GM19452 (cell line): ENCODE results near the gene DLG5.

Experiments
- ATAC-seq: cut with Tn5 transposase; IDR thresholded peaks from one replicate; pipeline ENCODE4 v1.9.1; 2021; ENCODE audit not compliant: unreplicated experiment

DLG5 gene

DNA sequence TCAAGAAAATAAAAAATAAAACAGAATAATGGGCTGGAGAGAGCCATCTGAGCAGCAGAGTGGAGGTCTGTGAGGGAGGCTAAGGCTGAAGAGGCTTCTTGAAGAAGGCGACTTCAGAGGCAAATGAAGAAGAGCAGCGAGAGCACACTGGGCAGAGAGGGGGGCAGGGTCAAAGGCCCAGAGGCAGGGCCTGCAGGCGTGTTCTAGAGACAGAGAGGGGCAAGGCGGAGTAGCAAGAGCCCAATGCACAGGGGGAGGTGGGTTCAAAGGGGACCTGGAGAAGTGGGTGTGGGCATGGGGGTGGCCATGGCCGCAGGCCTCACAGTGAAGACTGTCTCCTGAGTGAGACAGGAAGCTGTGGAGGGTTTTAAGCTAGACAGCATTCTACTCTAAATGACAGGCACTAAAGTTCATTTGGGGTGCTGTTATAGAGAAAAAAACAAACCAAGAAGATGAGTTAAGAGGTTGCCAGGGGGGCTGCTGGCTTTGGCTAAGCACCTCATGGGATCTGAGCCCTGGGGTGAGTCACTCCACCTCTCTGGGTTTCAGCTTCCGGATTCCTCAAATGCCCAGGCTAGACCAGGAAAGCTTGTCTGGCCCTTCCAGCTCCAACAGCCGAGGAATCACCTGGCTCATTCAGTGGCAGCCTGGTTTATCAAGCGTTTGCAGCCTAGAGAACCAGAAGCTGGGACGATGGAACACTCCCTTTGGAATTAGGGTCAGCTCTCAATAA lies 81.7 kb downstream of the DLG5 start:
- ATAC-seq = no peak

DNA sequence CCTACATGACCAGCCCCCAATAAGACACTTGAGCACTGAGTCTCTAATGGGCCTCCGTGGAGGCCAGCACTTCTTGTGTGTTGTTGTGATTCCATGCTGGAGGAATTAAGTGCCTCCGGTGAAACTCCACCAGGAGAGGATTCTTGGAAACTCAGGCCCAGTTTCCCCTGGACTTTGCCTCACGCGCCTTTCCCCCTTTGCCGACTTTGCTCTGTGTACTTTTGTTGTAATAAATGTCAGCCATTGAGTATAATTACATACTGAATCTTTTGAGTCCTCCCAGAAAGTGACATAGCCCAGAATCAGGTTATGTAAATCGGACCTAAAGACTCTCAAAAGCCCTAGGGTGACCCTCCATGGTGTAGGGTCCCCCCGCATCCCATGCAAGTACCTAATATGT lies 82.4 kb downstream of the DLG5 start:
- no peak for ATAC-seq

DNA sequence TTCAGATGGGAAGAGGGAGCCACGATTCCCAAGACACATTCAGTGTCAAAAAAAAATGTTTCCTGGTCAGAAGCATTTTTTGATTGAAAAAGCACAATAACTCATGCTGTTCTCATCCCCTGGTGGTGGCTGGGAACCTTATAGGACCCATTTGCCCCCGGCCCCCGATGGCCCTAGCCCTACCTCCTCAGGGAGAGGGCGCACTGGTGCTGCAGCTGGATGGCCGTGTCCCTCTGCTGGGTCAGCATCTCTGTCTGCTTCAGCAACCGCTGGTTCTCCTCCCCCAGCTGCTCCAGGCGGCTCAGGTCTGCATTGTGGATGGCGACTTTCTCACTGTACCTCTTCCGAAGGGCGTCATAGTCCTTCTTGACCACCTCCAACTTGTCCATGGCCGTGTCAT lies 83.3 kb downstream of the DLG5 start:
- ATAC-seq = no peak

DNA sequence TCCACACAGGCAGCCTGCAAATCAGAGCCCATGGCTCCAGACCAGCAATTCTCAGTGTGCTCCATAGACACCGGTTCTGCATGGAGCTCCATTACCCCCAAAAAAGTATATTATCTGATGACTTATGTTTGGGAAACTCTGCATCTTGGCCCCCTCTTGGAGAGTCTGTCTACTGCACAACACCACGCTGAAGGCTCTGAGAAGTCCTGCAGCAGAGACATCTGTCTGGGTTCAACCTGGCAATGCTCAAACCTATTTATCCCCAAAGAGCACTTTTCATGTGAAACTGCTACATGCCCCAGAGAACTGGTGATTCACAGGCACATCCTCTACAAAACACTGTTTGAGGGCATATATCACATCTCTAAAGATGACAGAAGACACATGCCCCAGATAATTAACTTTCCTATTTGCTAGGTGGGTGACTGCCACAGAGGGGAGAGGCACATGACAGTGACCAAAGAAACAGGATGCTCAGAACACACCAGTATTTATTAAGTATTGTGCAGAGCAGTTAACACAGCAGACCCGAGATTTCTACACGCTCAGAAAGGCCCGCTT lies 83.8 kb downstream of the DLG5 start:
- ATAC-seq = no peak

DNA sequence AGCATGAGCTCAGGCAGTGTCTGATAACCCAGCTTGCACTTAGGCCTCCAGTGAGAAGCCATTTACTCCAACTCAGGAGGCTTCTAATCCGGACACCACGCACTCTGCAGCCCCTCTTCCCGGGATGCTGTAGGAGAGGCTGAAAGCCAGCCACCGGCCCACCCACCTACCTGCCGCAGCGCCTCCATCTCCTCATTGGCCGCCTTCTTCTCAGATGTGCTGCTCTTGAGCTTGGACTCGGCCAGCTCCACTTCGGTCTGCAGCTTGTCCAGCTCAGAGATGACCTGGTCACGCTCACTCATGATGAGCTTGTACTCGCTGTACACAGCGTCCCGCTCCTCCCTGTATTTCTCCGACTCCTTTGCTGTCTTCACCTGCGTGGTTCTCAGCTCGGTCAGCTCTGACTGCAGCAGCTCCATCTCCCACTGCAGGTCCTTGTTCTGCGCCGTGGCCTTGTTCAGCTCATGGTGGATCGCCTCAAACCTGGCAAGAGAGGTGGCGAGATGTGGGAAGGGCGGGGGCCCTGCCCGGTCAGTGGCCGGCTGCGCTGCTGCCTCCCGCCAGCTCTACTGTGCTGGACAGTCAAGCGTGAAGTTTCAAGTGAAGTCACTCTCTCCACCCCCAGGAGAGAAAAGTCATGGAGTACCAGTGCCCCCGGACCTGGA lies 84.7 kb downstream of the DLG5 start:
- no peak for ATAC-seq

DNA sequence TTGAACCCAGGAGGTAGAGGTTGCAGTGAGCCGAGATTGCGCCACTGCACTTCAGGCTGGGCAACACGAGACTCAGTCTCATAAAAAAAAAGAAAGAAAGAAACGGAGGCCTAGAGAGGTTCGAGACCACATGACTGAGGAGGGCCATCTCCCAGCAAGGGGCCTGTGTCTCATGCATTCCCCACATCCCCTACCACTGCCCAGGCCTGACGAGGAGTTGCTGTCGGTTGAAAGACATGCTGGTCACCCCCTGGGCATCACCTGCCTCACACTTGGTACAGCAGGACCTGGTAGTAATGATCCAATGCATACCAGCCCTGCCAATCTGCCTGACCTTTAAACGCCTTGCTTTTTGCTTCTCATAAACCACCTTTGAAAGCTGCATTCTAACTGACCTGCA lies 85.9 kb downstream of the DLG5 start:
- no peak for ATAC-seq

DNA sequence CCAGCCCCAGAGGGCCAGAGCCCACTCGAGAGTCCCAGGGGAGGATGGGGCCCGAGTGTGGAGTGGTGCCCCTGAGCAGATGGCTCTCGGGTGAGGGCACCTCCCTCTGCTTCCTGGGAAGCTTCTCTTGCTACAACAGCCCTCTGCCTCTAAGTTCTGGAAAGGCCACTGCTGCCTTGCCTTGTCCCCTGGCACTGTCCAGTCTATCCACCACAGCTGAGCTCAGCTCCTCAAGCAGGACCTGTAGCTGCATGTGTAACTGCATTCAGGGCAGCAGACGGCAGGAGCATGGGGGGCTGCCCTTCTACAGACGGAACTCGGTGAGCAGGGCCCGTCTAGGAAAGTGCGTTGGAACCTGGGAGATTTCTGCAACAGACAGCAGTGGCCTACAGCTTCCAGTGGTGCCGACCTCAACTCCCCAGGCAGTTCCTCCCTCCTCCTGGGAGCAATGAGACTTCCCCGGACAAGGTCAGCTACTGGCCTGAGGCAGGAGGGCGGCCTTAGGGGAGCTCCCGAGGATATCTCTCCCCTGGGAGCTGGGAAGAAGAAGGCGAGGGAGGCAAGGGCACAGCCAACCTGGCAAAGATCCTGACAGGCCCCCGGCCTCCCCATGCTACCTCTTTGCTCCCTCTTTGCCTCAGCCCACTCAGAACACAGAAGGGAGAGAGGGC lies 88.5 kb downstream of the DLG5 start:
- no peak for ATAC-seq

DNA sequence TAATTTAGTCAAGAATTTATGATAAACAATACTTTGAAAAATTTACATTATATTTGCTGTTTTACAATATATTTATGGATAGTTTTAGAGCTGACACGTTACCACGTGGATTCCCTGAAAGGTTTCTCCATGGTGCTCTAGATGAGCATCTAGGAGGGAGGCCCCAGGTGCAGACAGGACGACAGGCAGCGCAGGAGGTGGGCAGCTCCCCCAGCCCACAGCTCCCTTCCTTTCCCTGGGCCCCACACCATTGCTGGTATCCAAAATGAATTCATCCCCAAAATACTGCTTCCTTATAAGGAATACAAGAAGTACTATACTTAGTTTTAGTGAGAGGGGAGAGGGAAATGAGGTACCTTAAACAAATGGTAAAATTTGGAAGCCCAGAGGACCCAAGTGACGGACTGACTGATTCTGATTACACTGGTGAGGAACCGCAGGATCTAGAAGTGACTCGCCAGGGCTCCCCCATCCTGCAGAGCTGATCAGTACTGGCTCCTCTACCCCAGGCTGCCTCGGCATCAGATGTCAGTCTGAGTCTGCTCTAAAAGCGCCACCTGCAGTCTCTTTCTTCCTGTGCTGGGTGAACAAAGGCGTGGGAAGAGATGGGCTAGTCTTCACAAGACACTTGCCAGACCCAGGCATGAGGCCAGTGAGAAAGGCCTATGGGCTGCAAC lies 89.2 kb downstream of the DLG5 start:
- peak; percentile 88 for ATAC-seq

DNA sequence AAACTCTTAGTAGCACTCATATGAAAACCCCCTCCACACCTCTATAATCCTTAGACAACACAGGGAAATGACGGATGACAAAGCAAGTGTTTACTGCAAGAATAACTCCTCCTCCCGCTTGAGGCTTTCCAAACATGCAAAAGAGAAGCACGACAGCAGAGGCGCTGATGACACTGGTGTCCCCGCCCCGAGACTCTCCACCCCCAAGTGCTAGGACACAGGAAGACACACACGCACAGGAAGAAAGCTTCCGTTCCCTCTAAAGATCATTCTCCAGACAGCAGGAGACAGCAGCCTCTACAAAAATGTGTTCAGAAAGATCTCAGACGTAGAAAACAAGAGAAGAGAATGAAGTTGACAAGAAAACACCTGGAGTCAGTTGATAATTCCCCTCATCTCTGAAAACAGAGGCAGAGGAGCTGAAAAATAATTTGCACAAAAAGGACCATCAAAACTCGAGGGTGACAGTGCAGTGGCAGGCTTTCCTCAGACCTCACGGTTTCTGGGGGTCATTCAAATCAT lies 90.2 kb downstream of the DLG5 start:
- peak; percentile 60 for ATAC-seq

DNA sequence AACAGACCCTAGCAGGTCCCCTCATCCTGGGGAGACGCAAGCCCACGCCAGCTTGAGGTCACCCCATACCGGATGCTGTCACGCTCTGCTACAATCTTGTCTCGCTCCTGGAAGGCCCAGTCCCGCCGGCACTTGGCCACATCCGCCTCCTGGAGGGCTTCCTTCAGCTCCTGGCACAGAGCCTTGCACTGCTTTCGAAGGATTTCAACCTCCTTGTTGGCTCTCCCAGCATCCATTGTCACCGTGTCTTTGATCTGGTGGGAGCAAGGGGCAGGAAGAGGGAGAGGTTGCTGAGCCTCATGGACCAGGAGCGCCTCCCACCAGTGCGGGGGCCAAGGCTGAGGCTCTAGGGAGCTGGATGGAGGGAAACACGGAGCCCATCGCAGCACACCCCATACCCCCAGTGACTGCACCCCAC lies 90.9 kb downstream of the DLG5 start:
- ATAC-seq = no peak

DNA sequence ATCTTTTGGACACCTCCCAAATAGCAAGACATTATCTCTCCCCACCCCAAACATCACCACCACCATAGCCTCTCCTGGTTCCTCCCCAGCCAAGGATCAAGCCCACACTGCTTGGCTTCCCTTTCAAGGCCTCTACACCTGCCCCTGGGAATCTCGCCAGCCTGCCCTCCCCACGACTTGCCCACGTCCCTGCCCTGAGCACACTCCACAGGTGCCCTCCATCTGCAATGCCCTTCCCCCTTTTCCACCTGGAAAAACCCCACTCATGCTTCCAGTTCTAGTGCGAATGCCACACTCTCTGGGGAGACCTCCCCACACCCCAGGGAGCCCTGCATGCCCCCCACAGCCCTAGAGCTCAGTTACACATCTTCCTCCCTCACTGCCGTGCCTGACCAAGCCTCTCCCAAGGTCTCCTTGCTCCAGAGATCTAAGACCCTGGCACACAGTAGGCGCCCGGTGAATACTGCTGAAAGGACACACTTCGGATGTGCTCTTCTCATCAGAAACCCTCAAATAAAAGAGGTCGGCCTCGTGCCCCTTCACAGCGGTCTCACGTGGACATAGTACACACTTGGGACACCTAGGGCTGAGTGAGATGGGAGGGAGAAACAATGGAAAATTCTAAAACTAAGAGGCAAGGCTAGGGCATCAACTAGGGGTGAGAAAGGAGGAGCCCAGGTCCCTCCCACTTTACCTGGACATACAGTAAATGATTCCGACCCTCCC lies 91.4 kb downstream of the DLG5 start:
- ATAC-seq = no peak

DNA sequence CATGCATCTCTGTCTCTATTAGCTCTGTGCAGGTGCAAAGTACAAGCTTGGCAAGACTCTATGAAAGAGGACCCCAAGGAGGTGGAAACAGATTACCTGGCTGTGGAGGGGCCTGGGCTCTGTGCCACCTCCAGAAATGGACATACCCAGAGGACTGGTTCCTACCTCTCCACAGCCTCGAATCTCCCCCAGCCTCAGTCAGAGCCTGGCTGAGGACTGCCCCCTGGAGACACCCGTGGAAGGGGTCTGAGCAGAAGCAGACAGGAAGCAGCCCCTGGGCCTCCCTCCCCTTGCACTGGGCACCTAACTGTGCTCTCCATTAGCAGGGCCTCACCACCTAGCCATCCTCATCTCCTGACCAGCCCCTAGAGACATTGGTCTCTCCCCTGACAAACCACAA lies 92.0 kb downstream of the DLG5 start:
- no peak for ATAC-seq

DNA sequence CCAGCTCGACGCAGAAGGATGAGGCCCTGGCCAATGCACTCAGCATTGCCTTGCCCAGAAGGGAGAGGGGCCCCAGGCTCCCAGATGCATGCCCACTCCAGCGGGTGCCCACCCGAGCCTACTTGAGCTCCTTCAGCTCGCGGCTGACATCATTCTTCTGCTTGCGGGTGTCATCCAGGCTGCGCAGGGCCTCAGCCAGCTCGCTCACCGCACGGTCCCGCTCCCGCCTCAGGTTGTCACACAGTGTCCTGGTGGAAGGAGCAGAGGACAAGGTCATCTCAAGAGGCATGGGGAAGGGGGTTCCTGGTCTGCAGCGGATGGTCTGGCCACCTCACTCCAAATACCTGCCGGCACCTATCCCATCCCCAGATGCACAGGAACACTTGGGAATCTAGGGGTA lies 92.8 kb downstream of the DLG5 start:
- ATAC-seq = no peak

DNA sequence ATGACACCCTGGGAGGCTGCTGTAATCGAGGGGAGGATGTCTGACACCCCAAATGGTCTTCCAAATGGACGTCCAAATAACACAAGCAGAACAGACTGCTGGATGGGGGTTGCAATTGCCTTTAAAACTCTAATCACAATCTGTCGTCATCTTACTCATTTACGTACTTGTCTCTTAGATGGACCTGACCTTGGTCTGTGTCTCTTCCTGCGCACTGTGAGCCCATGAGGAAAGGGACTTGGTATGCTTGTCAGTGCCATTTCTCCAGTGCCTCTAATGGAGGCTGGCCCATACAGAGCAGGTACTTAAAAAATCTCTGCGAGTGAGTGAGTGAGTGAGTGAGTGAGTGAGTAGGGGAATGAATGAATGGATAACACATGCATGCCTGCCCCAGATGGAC lies 93.3 kb downstream of the DLG5 start:
- no peak for ATAC-seq

DNA sequence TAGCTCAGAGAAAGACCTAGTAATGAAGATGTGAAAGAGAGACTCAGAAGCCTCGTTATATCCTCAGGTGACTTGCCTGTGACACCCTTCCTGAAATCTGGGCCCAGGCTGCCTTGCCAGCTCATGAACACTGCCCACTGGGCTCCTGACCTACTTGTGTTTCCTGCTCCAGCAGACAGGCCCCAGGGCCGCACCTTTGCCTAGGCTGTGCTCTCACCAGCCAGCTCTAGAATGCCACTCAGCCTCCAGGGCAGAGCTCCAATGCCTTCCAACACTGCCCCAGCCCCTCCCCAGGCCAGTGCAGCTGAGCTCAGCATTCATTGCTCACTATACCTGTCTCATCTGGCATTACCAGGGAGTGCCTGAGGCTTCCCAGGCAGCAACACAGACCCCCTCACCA lies 94.3 kb downstream of the DLG5 start:
- ATAC-seq = no peak

DNA sequence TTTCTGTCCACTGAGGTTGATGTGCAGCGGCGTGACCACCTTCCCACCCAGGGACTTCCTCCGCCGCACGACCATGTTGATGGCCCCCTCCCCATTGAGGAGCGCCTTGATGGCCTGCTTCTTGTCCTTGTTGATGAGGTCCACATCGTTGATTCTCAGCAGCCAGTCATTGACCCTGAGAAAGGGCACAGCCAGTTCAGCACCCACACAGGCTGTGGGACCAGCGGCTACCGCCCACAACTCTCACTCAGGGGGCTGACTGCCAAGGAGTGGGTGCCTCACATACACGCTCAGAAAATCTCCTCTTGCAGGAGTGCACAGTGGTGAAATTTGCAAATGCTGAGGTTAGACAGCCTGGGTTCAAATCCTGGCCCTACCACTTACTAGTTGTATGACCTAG lies 97.2 kb downstream of the DLG5 start:
- no peak for ATAC-seq

DNA sequence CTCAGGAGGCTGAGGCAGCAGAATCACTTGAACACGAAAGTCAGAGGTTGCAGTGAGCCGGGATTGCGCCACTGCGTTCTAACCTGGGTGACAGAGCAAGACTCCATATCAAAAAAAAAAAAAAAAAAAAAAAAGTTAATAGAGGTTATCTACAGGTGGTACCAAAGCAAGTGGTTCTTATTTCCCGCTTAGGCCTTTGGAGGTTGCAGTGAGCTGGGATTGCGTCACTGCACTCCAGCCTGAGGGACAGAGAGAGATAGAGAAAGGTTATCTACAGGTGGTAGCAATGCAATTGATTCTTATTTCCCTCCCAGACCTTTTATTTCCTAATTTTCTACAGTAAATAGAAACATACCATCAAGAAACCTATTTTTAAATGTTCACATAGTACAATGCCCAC lies 98.2 kb downstream of the DLG5 start:
- no peak for ATAC-seq

DNA sequence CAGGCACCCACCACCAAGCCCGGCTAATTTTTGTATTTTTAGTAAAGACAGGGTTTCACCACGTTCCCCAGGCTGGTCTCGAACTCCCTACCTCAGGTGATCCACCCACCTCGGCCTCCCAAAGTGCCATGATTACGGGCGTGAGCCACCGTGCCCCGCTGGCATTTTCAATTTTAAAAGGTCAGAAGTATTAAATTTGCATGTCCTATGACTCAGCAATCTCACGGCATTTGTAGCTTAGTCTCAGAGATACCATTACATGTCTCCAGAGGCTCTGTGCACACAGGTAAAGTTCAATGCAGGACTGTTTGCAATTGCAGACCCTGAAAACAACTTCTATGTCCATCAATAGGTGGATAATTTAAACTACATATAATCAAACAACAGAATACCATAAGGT lies 99.2 kb downstream of the DLG5 start:
- ATAC-seq = no peak

DNA sequence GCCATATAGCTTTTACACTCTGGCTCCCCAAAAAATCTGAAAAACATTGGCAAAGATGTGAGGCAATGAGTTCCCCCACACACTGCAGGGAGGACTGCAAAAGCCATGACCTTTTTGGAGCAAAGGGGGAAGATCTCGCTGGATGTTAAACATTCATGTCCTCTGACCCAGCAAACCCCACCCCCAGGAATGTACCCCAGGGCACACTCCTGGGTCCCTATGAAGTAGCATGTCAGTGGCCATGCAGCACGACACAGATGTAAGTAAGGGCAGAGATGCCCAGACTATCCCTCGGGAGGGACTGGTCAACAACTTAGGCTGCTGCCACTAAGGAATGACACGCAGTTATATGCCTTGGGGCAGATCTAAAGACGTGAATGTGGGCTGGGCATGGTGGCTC lies 100.6 kb downstream of the DLG5 start:
- no peak for ATAC-seq

DNA sequence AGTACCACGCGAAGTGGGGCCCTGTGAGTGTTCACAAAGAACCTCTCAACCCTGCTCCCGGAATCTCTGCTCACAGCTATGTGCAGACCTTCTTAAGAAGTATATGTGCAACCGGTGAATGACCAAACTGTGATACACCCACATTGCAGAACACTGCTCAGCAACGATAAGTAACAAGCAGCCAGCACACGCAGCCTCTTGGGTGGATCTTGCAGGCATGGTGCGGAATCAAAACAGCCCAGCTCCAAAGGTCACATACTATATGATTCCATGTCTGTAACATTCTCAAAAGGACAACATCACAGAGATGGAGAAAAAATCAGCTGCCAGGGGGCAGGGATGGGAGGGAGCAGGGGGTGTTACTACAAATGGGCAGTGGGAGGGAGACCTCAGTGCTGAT lies 101.6 kb downstream of the DLG5 start:
- no peak for ATAC-seq
